HepG2 (cell line): ENCODE measurements around the gene TMF1. TPM values are rescaled to one million over a fixed set of nuclear protein-coding genes. Genes with fewer than 3 reads are reported as not detected.

Experiments
- ATRX ChIP-seq: sonication (generic); formaldehyde crosslinking; IDR thresholded peaks from 2 replicates; pipeline ENCODE4 v1.4.0; 2020; ENCODE audit warnings: missing genetic modification reagents, borderline replicate concordance
- CBX2 ChIP-seq, 2 experiments: fragments of 200-600 bp in 1 of 2; sonication (generic); formaldehyde crosslinking in 1 of 2; IDR thresholded peaks; 2 replicates each; pipeline versions ENCODE4 v1.7.0 to v1.8.1; 2018 to 2022; ENCODE audit warnings: low read depth in 2 of 2, low read length in 1 of 2, mild to moderate bottlenecking in 1 of 2, missing genetic modification reagents in 1 of 2
- CCDC6 ChIP-seq: sonication (generic); formaldehyde crosslinking; IDR thresholded peaks from 2 replicates; pipeline ENCODE4 v1.8.1; 2022; ENCODE audit warnings: mild to moderate bottlenecking, missing genetic modification reagents, moderate library complexity
- FOXK1 ChIP-seq: sonication (generic); formaldehyde crosslinking; IDR thresholded peaks from 2 replicates; pipeline ENCODE4 v1.4.0; 2020; ENCODE audit warnings: low read depth, missing genetic modification reagents, borderline replicate concordance
- GABPB1 ChIP-seq: IDR thresholded peaks from 2 replicates; pipeline ENCODE4 v1.6.1; 2016; ENCODE audit warnings: mild to moderate bottlenecking, missing genetic modification reagents, moderate library complexity, missing compliant biosample characterization
- GLI4 ChIP-seq: sonication (generic); formaldehyde crosslinking; IDR thresholded peaks from 2 replicates; pipeline ENCODE4 v1.5.1; 2020; ENCODE audit warnings: missing genetic modification reagents, mild to moderate bottlenecking, moderate library complexity, borderline replicate concordance
- HOXA5 ChIP-seq: sonication (generic); formaldehyde crosslinking; IDR thresholded peaks from 2 replicates; pipeline ENCODE4 v1.4.0; 2020; ENCODE audit warnings: missing genetic modification reagents
- KDM2A ChIP-seq: sonication (generic); formaldehyde crosslinking; IDR thresholded peaks from 2 replicates; pipeline ENCODE4 v1.4.0; 2020; ENCODE audit warnings: low read depth, missing genetic modification reagents, borderline replicate concordance
- KLF9 ChIP-seq: IDR thresholded peaks from 2 replicates; pipeline ENCODE4 v1.6.1; 2016; ENCODE audit warnings: low read depth
- MIER2 ChIP-seq: IDR thresholded peaks from 2 replicates; pipeline ENCODE4 v1.6.1; 2016; ENCODE audit warnings: missing biosample characterization, missing genetic modification reagents
- MXD1 ChIP-seq: sonication (generic); formaldehyde crosslinking; IDR thresholded peaks from 2 replicates; pipeline ENCODE4 v1.4.0; 2020; ENCODE audit warnings: mild to moderate bottlenecking, missing genetic modification reagents
- NFE2 ChIP-seq: sonication (generic); formaldehyde crosslinking; IDR thresholded peaks from 2 replicates; pipeline ENCODE4 v1.4.0; 2020; ENCODE audit warnings: missing genetic modification reagents
- NFYC ChIP-seq: IDR thresholded peaks from 2 replicates; pipeline ENCODE4 v1.6.1; 2016; ENCODE audit warnings: missing genetic modification reagents, missing compliant biosample characterization
- RBAK ChIP-seq: sonication (generic); formaldehyde crosslinking; IDR thresholded peaks from 2 replicates; pipeline ENCODE4 v1.5.1; 2020; ENCODE audit warnings: mild to moderate bottlenecking, missing genetic modification reagents
- SNAPC2 ChIP-seq: sonication (generic); formaldehyde crosslinking; IDR thresholded peaks from 2 replicates; pipeline ENCODE4 v1.8.1; 2022; ENCODE audit warnings: mild to moderate bottlenecking, missing genetic modification reagents
- TBL1XR1 ChIP-seq: fragments of 150-350 bp; IDR thresholded peaks from 2 replicates; pipeline ENCODE4 v1.6.1; 2014; ENCODE audit warnings: borderline replicate concordance, low read length; ENCODE audit not compliant: partially characterized antibody
- TFDP1 ChIP-seq: IDR thresholded peaks from 2 replicates; pipeline ENCODE4 v1.6.1; 2016; ENCODE audit warnings: missing compliant biosample characterization, missing genetic modification reagents, borderline replicate concordance
- ZNF142 ChIP-seq: sonication (generic); formaldehyde crosslinking; IDR thresholded peaks from 2 replicates; pipeline ENCODE4 v1.4.0; 2020; ENCODE audit warnings: missing genetic modification reagents
- ZNF143 ChIP-seq: sonication (generic); formaldehyde crosslinking; IDR thresholded peaks from 2 replicates; pipeline ENCODE4 v1.4.0; 2020; ENCODE audit warnings: missing genetic modification reagents
- ZNF788 ChIP-seq: sonication (generic); formaldehyde crosslinking; IDR thresholded peaks from 2 replicates; pipeline ENCODE4 v1.5.0; 2020; ENCODE audit warnings: mild to moderate bottlenecking, missing genetic modification reagents, borderline replicate concordance
- ZNF792 ChIP-seq: IDR thresholded peaks from 2 replicates; pipeline ENCODE4 v1.6.1; 2016
- polyA plus RNA-seq, 8 experiments: library from polyadenylated mRNA; depleted of rRNA in 3 of 8; stranded (reverse) in 7 of 8; unstranded in 1 of 8; fragments of >200 nt; fragmentation: Illumina TruSeq in 4 of 8; extraction: Trizol in 4 of 8; gene quantifications; 2 replicates each; pipeline versions ENCODE4 v1.2.1 to v1.2.3, GENCODE V29; 2011 to 2016; ENCODE audit warnings: low read depth in 4 of 8, missing spikeins in 1 of 8, mixed read lengths in 1 of 8; ENCODE audit not compliant: insufficient read depth in 1 of 8
- total RNA-seq, 5 experiments: library from RNA; depleted of rRNA; stranded (reverse); fragments of >200 nt; fragmentation: Illumina TruSeq; extraction: Trizol; gene quantifications; 2 replicates each; pipeline ENCODE4 v1.2.3, GENCODE V29; 2016; ENCODE audit warnings: low read depth in 1 of 5
- TF ChIP-seq, protein P1 (sequence below): sonication (generic); formaldehyde crosslinking; IDR thresholded peaks from 2 replicates; pipeline ENCODE4 v1.4.0; 2020; ENCODE audit warnings: missing genetic modification reagents

TMF1 gene
- total and polyA plus RNA-seq, 2 of the 13 experiments (the other 11 are each of a cell fraction or from before 2014, with no cell fraction given): 12.1 to 38.4 TPM

GRCh38 chr3:69080233-69080920 lies 28.2 kb upstream of the TMF1 start, which contains the start of gene UBA3 (continued):
- TF ChIP-seq SNAPC2 (CRISPR knock-in tag): no peak
- peak; percentile 88 for TF ChIP-seq ZNF142 (CRISPR knock-in tag)
- TF ChIP-seq, protein P1, sequence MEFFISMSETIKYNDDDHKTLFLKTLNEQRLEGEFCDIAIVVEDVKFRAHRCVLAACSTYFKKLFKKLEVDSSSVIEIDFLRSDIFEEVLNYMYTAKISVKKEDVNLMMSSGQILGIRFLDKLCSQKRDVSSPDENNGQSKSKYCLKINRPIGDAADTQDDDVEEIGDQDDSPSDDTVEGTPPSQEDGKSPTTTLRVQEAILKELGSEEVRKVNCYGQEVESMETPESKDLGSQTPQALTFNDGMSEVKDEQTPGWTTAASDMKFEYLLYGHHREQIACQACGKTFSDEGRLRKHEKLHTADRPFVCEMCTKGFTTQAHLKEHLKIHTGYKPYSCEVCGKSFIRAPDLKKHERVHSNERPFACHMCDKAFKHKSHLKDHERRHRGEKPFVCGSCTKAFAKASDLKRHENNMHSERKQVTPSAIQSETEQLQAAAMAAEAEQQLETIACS (CRISPR knock-in tag): no peak
- 0 out of 2 replicates have a peak, but pooled peaks have one; percentile 26 for TF ChIP-seq CCDC6 (CRISPR knock-in tag)
- TF ChIP-seq HOXA5 (CRISPR knock-in tag): no peak
- no peak for TF ChIP-seq ATRX (CRISPR knock-in tag)
- TF ChIP-seq GABPB1 (CRISPR knock-in tag): peak; percentile 57
- no peak for TF ChIP-seq TBL1XR1
- TF ChIP-seq ZNF788 (CRISPR knock-in tag): 0 out of 2 replicates have a peak, but pooled peaks have one; percentile 25
- TF ChIP-seq TFDP1 (CRISPR knock-in tag): peak; percentile 83; the same call in 1 of the 2 replicates
- no peak for TF ChIP-seq MXD1 (CRISPR knock-in tag)
- peak; percentile 56; the same call in 1 of the 2 replicates for TF ChIP-seq KDM2A (CRISPR knock-in tag)
- TF ChIP-seq FOXK1 (CRISPR knock-in tag): peak; percentile 28; the same call in 1 of the 2 replicates
- no peak for TF ChIP-seq CBX2 (IDR thresholded peaks at IDR 0.05; ENCODE audit: low read depth, low read length)
- no peak for TF ChIP-seq CBX2 (CRISPR knock-in tag; IDR thresholded peaks at IDR 0.05; ENCODE audit: low read depth)
- TF ChIP-seq ZNF143: peak; percentile 85
- no peak for TF ChIP-seq KLF9 (CRISPR knock-in tag)
- no peak for TF ChIP-seq NFE2
- TF ChIP-seq NFYC (CRISPR knock-in tag): 0 out of 2 replicates have a peak, but pooled peaks have one; percentile 18
- TF ChIP-seq GLI4 (CRISPR knock-in tag): no peak
- no peak for TF ChIP-seq RBAK (CRISPR knock-in tag)
- no peak for TF ChIP-seq ZNF792
- TF ChIP-seq MIER2 (CRISPR knock-in tag): no peak
